ENCODE measurements around the gene MAP6.

- no peak for TF ChIP-seq EZH2 (conservative IDR thresholded peaks at IDR 0.05; ENCODE audit: low read depth, low read length)
- TF ChIP-seq POLR2AphosphoS5 (IDR thresholded peaks at IDR 0.05; ENCODE audit: low read depth, low read length): no peak
- no peak for TF ChIP-seq CTCF (CRISPR knock-in tag; IDR thresholded peaks at IDR 0.05)
- TF ChIP-seq RXRB (CRISPR knock-in tag; IDR thresholded peaks at IDR 0.05; ENCODE audit: borderline replicate concordance): no peak
- no peak for TF ChIP-seq DNMT1 (CRISPR knock-in tag; IDR thresholded peaks at IDR 0.05)
- TF ChIP-seq NFRKB (IDR thresholded peaks at IDR 0.05): no peak
- TF ChIP-seq MXI1 (IDR thresholded peaks at IDR 0.05; ENCODE audit: borderline replicate concordance, low read depth, low read length): no peak
- no peak for TF ChIP-seq FOXM1 (CRISPR knock-in tag; IDR thresholded peaks at IDR 0.05)
Measured at GRCh38 chr11:75594211-75594610, 74.6 kb downstream of the MAP6 start.
